K562 (cell line): Measurements from ENCODE around the gene HS3ST3A1. TPM values are rescaled to one million over a fixed set of nuclear protein-coding genes. Genes with fewer than 3 reads are reported as not detected.

ENCODE experiments used
- ATAC-seq: fragments of 200-7000 bp; cut with Tn5 transposase; 3 replicates; pipeline ENCODE4 v1.9.1; 2020; ENCODE audit warnings: moderate library complexity
- BruUV-seq: library from RNA; stranded (reverse); fragments of 400-500 nt; replicated peaks from 2 replicates; lab custom pipeline; 2021; lab: Mats Ljungman, UMichigan
- CTCF ChIA-PET: fragments of 300-600 bp; formaldehyde crosslinking; extraction: SDS; loops from one replicate; lab custom pipeline; 2021; ENCODE audit warnings: low intra/inter-chr PET ratio; lab: Yijun Ruan, JAX
- POLR2A ChIA-PET: fragments of 300-600, 350-650 bp; sonication (Branson Sonifier 250); formaldehyde crosslinking; extraction: SDS; loops from one replicate; lab custom pipeline; 2021; ENCODE audit warnings: antibody characterized with exemption, inconsistent platforms; lab: Yijun Ruan, JAX
- DNase-seq, 4 experiments: peaks; one replicate each; pipeline versions ENCODE4 v3.0.0 to v3.0.0-alpha.2; 2011 to 2018; ENCODE audit warnings: low spot score in 3 of 4, mixed read lengths in 3 of 4; ENCODE audit errors: extremely low read depth in 1 of 4
- FAIRE-seq: peaks from 2 replicates; lab custom pipeline; 2011; peaks lifted over from hg19 to GRCh38; lab: Jason Lieb, UNC
- H2AFZ ChIP-seq: 2 replicates; pipeline ENCODE4 v1.6.0; 2011; ENCODE audit warnings: low read depth, low read length, control low read depth, inconsistent platforms
- H3K27ac ChIP-seq: fragments of 200-600 bp; 3 replicates; pipeline ENCODE4 v1.8.0; 2011; ENCODE audit warnings: low read depth, mild to moderate bottlenecking, control low read depth, inconsistent platforms, low read length, moderate library complexity, mixed read lengths; ENCODE audit errors: extremely low read depth
- H3K27me3 ChIP-seq, 2 experiments: fragments of 300-600 bp in 1 of 2; 2 replicates in 1 of 2; 3 replicates in 1 of 2; pipeline versions ENCODE4 v1.6.0 to v1.8.0; 2011; ENCODE audit warnings: inconsistent platforms in 2 of 2, low read length in 2 of 2, mild to moderate bottlenecking in 1 of 2, mixed read lengths in 1 of 2, moderate library complexity in 1 of 2; ENCODE audit not compliant: control insufficient read depth in 2 of 2, insufficient read depth in 2 of 2
- H3K36me3 ChIP-seq: fragments of 300-600 bp; 3 replicates; pipeline ENCODE4 v1.8.0; 2011; ENCODE audit warnings: mild to moderate bottlenecking, low read length, inconsistent platforms; ENCODE audit not compliant: control insufficient read depth, insufficient read depth
- H3K4me1 ChIP-seq, 2 experiments: fragments of 200-600 bp in 1 of 2; replicated peaks in 1 of 2; 2 replicates in 1 of 2; 3 replicates in 1 of 2; pipeline versions ENCODE4 v1.5.1 to v1.8.0; 2011; ENCODE audit warnings: inconsistent platforms in 2 of 2, low read length in 2 of 2, mild to moderate bottlenecking in 1 of 2, mixed read lengths in 1 of 2, moderate library complexity in 1 of 2; ENCODE audit not compliant: control insufficient read depth in 2 of 2, insufficient read depth in 2 of 2
- H3K4me2 ChIP-seq: 2 replicates; pipeline ENCODE4 v1.6.1; 2011; ENCODE audit warnings: low read length, control low read depth, inconsistent platforms, mixed read lengths; ENCODE audit not compliant: insufficient read depth
- H3K4me3 ChIP-seq: fragments of 200-600 bp; sonication (generic), shearing (Covaris generic); 2 replicates; pipeline ENCODE4 v1.5.1; 2016; ENCODE audit warnings: control low read depth, inconsistent platforms
- H3K79me2 ChIP-seq: fragments of 200-600 bp; 3 replicates; pipeline ENCODE4 v1.8.0; 2011; ENCODE audit warnings: low read length, inconsistent platforms; ENCODE audit not compliant: control insufficient read depth, insufficient read depth
- H3K9ac ChIP-seq, 2 experiments: 2 replicates each; pipeline versions ENCODE4 v1.6.0 to v1.6.1; 2011; ENCODE audit warnings: low read depth in 2 of 2, low read length in 2 of 2, control low read depth in 1 of 2, inconsistent platforms in 1 of 2, mild to moderate bottlenecking in 1 of 2, mixed read lengths in 1 of 2; ENCODE audit not compliant: insufficient read depth in 1 of 2
- H3K9me1 ChIP-seq: one replicate; pipeline ENCODE4 v1.6.0; 2011; ENCODE audit warnings: inconsistent platforms, mild to moderate bottlenecking, low read length, moderate library complexity; ENCODE audit not compliant: control insufficient read depth, insufficient read depth
- H3K9me3 ChIP-seq: replicated peaks from 2 replicates; pipeline ENCODE4 v1.5.1; 2011; ENCODE audit warnings: low read depth, low read length, inconsistent platforms; ENCODE audit not compliant: control insufficient read depth, insufficient read depth
- H4K20me1 ChIP-seq: replicated peaks from 2 replicates; pipeline ENCODE4 v1.6.1; 2011; ENCODE audit warnings: low read length, inconsistent platforms, mixed read lengths; ENCODE audit not compliant: control insufficient read depth, insufficient read depth
- HEY1 ChIP-seq: fragments of 250-450 bp; sonication (Bioruptor Pico); IDR thresholded peaks from 2 replicates; pipeline ENCODE4 v1.5.0; 2020; ENCODE audit warnings: mild to moderate bottlenecking, moderate library complexity, borderline replicate concordance
- NR1H2 ChIP-seq: sonication (generic); formaldehyde crosslinking; IDR thresholded peaks from 2 replicates; pipeline ENCODE4 v1.4.0; 2020; ENCODE audit warnings: mild to moderate bottlenecking, missing genetic modification reagents
- NUFIP1 ChIP-seq: fragments of 450-650 bp; IDR thresholded peaks from 2 replicates; pipeline ENCODE4 v1.6.1; 2018; ENCODE audit not compliant: partially characterized antibody
- POLR2AphosphoS2 ChIP-seq: IDR thresholded peaks from 2 replicates; pipeline ENCODE4 v1.6.1; 2012; ENCODE audit warnings: low read length, improper control_type of control experiment
- RBM14 ChIP-seq: fragments of 200-400 bp; formaldehyde crosslinking; IDR thresholded peaks from 2 replicates; pipeline ENCODE4 v1.6.1; 2018; ENCODE audit warnings: low read depth, mild to moderate bottlenecking, low read length, moderate library complexity, borderline replicate concordance; ENCODE audit not compliant: insufficient read depth
- SMAD2 ChIP-seq: fragments of 150-350 bp; IDR thresholded peaks from 2 replicates; pipeline ENCODE4 v1.6.1; 2014; ENCODE audit warnings: low read depth, mild to moderate bottlenecking, low read length
- WGBS: fragments of 100-300 bp; shearing (Covaris generic); methylation state at CpG from one replicate; pipeline ENCODE4 v1.1.6; 2016; ENCODE audit warnings: low coverage, mixed read lengths; ENCODE audit not compliant: insufficient coverage; ENCODE audit errors: missing lambda C conversion rate; 5-methylcytosine and 5-hydroxymethylcytosine counted together
- in situ Hi-C: fragments of 300-500 bp; cut with MboI; formaldehyde crosslinking; loops from 4 replicates; pipeline ENCODE4 v1.15.0; 2018; ENCODE audit warnings: inconsistent platforms, mixed read lengths
- intact Hi-C: fragments of 100-400 bp; cut with micrococcal nuclease; formaldehyde crosslinking; loops from 2 replicates; pipeline ENCODE4 v1.14.2; 2022
- polyA plus RNA-seq, 8 experiments: library from polyadenylated mRNA; depleted of rRNA in 4 of 8; stranded (reverse) in 5 of 8; unstranded in 3 of 8; fragments of >200 nt; fragmentation: Nextera tagmentation in 2 of 8; fragmentation: Illumina TruSeq in 1 of 8; extraction: Ambion mirVana in 2 of 8; extraction: Trizol in 1 of 8; gene quantifications; 2 replicates each; pipeline versions ENCODE4 v1.2.1 to v1.2.3, GENCODE V29; 2011 to 2014; ENCODE audit warnings: inconsistent platforms in 1 of 8, missing spikeins in 1 of 8
- total RNA-seq, 7 experiments: library from RNA; depleted of rRNA in 6 of 7; stranded (reverse); fragments of >200 nt in 6 of 7; fragmentation: Illumina TruSeq in 2 of 7; extraction: Trizol in 2 of 7; gene quantifications; 2 replicates each; pipeline versions ENCODE4 v1.2.1 to v1.2.3, GENCODE V29; 2011 to 2021; ENCODE audit warnings: low replicate concordance in 1 of 7
- TF ChIP-seq, protein P1 (sequence below): sonication (generic); formaldehyde crosslinking; IDR thresholded peaks from 2 replicates; pipeline ENCODE4 v1.8.1; 2023; ENCODE audit warnings: mild to moderate bottlenecking, missing genetic modification reagents, moderate library complexity
- TF ChIP-seq, protein P2 (sequence below), 2 experiments: fragments of 450-650 bp in 1 of 2; sonication (generic) in 1 of 2; formaldehyde crosslinking in 1 of 2; IDR thresholded peaks in 1 of 2; conservative IDR thresholded peaks in 1 of 2; 2 replicates each; pipeline versions ENCODE4 v1.6.1 to v1.8.1; 2016 to 2023; ENCODE audit warnings: mild to moderate bottlenecking in 2 of 2, moderate library complexity in 2 of 2, inconsistent platforms in 1 of 2, missing genetic modification reagents in 1 of 2
- TF ChIP-seq, protein P3 (sequence below): fragments of 250-450 bp; sonication (Bioruptor Pico); IDR thresholded peaks from 2 replicates; pipeline ENCODE4 v1.4.0; 2020; ENCODE audit warnings: mild to moderate bottlenecking, moderate library complexity, borderline replicate concordance
- TF ChIP-seq, protein P4 (sequence below): sonication (generic); formaldehyde crosslinking; IDR thresholded peaks from 2 replicates; pipeline ENCODE4 v1.5.0; 2020; ENCODE audit warnings: missing genetic modification reagents

The HS3ST3A1 gene
- total and polyA plus RNA-seq, 9 of the 15 experiments (the other 6 are each of a cell fraction or from before 2014, with no cell fraction given), result 0.25 to 14.8 (median 2.3) TPM

DNA sequence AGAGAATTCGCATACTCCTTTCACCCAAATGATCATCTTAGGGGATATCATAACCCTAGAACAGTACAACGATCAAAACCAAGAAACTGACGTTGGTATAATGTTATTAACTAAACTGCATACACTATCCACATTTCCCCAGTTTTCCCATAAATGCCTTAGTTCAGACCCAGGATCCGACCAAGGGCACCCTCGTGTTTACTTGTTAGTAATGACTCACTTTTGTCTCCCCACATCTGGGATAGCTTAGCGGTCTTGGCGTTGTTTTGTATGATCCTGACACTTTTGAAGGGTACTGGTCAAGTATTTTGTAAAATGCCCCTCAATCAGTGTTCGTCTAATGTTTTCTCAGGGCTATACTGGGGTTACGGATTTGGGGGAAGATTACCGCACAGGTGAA, 8.0 kb downstream of the HS3ST3A1 start:
- no peak overlapping the region for H3K9ac ChIP-seq
- in situ Hi-C loops, result no loop called here
- TF ChIP-seq NUFIP1 (no peak), POLR2AphosphoS2 (no peak), NR1H2 (CRISPR knock-in tag) (no peak), RBM14 (no peak), HEY1 (CRISPR knock-in tag) (no peak), SMAD2 (no peak)
- TF ChIP-seq, protein P1, sequence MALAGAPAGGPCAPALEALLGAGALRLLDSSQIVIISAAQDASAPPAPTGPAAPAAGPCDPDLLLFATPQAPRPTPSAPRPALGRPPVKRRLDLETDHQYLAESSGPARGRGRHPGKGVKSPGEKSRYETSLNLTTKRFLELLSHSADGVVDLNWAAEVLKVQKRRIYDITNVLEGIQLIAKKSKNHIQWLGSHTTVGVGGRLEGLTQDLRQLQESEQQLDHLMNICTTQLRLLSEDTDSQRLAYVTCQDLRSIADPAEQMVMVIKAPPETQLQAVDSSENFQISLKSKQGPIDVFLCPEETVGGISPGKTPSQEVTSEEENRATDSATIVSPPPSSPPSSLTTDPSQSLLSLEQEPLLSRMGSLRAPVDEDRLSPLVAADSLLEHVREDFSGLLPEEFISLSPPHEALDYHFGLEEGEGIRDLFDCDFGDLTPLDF (CRISPR knock-in tag), result no peak
- TF ChIP-seq, protein P2, sequence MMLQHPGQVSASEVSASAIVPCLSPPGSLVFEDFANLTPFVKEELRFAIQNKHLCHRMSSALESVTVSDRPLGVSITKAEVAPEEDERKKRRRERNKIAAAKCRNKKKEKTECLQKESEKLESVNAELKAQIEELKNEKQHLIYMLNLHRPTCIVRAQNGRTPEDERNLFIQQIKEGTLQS (IDR thresholded peaks at IDR 0.05), result no peak
- TF ChIP-seq, protein P2 (CRISPR knock-in tag; conservative IDR thresholded peaks at IDR 0.05), result no peak
- TF ChIP-seq, protein P3, sequence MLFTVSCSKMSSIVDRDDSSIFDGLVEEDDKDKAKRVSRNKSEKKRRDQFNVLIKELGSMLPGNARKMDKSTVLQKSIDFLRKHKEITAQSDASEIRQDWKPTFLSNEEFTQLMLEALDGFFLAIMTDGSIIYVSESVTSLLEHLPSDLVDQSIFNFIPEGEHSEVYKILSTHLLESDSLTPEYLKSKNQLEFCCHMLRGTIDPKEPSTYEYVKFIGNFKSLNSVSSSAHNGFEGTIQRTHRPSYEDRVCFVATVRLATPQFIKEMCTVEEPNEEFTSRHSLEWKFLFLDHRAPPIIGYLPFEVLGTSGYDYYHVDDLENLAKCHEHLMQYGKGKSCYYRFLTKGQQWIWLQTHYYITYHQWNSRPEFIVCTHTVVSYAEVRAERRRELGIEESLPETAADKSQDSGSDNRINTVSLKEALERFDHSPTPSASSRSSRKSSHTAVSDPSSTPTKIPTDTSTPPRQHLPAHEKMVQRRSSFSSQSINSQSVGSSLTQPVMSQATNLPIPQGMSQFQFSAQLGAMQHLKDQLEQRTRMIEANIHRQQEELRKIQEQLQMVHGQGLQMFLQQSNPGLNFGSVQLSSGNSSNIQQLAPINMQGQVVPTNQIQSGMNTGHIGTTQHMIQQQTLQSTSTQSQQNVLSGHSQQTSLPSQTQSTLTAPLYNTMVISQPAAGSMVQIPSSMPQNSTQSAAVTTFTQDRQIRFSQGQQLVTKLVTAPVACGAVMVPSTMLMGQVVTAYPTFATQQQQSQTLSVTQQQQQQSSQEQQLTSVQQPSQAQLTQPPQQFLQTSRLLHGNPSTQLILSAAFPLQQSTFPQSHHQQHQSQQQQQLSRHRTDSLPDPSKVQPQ (CRISPR knock-in tag), result no peak
- TF ChIP-seq, protein P4, sequence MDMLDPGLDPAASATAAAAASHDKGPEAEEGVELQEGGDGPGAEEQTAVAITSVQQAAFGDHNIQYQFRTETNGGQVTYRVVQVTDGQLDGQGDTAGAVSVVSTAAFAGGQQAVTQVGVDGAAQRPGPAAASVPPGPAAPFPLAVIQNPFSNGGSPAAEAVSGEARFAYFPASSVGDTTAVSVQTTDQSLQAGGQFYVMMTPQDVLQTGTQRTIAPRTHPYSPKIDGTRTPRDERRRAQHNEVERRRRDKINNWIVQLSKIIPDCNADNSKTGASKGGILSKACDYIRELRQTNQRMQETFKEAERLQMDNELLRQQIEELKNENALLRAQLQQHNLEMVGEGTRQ (CRISPR knock-in tag), result no peak

More for the DNA sequence above, 8.0 kb downstream of the HS3ST3A1 start:
- intact Hi-C loops, result loop anchor here (2.0 kb wide), 1 partner anchor 255 kb away; no protein-coding TSS in a partner anchor
- ChIA-PET POLR2A (interaction anchor here (1.3 kb wide), 1 partner anchor 18 kb away, joined by 5 read pairs; no protein-coding TSS in a partner anchor), CTCF (no interaction called here)
- Histone ChIP-seq H3K4me1 (peaks cover 0 to 32% of the 10 kb centered on the region in 2 experiments; a peak in 2 of 5 replicates), H3K27me3 (no peaks in the 10 kb centered on the region), H3K9me1 (no peaks in the 10 kb centered on the region), H3K4me2 (no peak overlapping the region), H3K36me3 (peaks cover 17% of the 10 kb centered on the region; the same call in 1 of the 3 replicates), H4K20me1 (no peaks in the 10 kb centered on the region), H3K4me3 (no peak overlapping the region), H3K9me3 (no peaks in the 10 kb centered on the region), H2AFZ (no peak overlapping the region), H3K27ac (no peak overlapping the region), H3K79me2 (peaks cover 92% of the 10 kb centered on the region)
- no peak for FAIRE-seq
- ATAC-seq, result no peak
- WGBS, result 85% methylated on average over 10 of the region's 10 CpGs
- no peak for DNase-seq
- no TSS peak for BruUV-seq
